COLO668 (cell line): ENCODE measurements around the gene CCNG2.
"Not testable (repeated sequence)": the region's sequence is repeated elsewhere in the genome, so short reads cannot be mapped to it uniquely, and the experiment has no call there.

Source experiments
- DNase-seq: peaks from one replicate; lab custom pipeline; 2025; ENCODE audit not compliant: unreplicated experiment; lab: John Stamatoyannopoulos, UW

CCNG2 gene, protein sequence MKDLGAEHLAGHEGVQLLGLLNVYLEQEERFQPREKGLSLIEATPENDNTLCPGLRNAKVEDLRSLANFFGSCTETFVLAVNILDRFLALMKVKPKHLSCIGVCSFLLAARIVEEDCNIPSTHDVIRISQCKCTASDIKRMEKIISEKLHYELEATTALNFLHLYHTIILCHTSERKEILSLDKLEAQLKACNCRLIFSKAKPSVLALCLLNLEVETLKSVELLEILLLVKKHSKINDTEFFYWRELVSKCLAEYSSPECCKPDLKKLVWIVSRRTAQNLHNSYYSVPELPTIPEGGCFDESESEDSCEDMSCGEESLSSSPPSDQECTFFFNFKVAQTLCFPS

DNA sequence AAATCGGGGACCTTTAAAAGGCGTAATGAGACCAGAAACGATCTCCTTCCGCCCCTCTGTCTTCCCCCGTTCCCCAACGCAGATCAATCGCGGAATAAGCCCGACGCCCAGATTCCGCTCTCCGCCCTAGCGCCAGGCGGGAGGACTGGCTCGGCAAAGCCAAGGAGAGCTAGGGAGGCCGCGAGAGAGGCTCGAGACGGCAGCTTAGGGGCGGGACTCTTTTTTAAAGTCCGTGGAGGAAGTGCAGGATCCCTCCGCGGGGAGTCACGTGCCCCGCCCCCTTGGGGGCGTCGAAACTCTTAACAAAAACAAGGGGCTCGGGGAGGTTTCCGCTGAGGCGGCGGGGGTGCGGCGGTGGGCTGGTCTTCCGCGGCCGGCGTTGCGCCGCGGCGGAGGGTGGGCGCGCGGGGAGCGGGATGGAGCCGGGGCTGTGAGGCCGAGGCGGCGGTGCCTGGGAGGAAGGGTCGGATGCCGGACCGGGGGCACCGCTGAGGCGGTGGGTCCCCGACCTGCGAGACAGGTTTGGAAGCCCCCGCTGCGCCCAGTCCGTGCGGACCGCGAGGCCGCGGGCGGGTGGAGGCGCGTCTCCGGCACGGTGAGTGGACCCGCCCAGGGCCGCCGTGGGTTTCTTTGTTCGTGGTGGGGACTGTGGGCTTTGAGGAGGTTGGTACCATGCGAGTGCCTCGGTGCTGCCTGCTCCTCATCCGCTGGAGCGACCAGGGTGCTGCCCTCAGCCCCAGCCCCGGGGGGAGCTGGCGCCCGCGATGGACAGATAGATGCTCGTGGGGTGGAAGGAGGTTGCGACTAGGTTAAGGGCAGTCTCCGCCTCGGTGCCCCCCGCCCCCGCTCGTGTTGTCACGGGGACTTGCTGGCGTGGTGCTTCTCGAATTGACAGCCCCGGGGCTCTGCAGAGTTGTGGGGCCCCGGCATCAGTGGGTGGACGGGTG lies at the start of gene CCNG2:
TSS of gene CCNG2 (plus strand) at position 296 of the 947 bp plus-strand sequence. CDS start 1,326 bp downstream, outside the sequence.
- peak; percentile 88 for DNase-seq

DNA sequence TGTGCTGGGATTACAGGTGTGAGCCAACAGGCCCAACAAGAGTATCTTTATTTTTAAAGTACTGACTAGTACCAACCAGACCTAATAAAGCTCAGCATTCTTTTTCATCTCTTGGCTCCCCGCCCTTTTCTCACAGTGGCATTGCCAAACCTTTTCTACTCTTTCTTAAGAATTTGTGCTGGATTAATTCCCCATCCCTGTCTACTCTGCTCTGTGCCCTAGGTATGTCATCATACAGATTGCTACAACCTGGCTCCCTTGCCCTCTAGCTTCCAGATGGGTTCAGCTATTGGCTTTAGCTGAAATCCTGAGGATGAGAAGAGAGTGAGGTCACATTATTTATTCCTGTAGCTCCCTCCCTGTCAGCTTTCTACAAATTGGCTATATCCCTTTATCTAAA lies 46.3 kb upstream of the CCNG2 start:
- no peak for DNase-seq

DNA sequence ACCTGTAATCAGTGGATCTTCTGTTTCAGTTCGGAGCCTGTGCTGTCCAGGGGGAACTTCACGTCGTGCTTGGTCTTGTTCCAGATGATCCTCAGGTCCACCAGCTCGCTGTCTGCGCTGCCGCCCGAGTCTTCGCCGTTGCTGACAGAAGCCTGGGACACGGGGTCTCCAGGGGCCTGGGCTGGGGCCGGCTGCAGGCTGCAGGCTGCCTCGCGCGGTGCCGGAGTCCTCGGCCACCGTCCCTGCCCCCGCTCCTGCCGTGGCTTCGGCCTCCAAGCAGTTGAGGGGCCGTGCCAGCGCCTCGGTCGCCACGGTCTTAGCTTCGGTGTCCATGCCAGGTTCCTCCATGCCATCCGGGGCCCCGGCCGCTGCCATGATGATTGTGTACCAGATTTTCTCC lies 43.9 kb upstream of the CCNG2 start:
- no peak for DNase-seq

DNA sequence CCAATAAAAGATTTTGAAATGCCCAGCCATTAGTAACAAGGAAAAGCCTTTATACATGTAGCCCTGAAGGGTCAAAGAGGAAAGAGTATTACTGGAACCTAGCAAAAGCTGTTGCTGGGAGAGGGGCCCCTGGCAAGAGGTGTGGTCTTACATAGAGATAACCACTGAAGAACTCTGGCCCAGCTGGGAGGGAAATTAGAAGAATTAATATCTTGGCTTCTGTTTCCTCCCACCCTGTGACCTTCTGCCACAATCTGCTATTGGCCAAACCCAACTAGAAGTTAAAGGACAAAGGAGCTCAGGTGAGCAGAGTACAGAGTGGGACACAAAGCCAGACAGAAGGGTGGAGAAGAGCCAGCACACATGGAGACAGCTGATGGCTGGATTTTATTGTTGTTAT lies 39.3 kb upstream of the CCNG2 start:
- DNase-seq: no peak

DNA sequence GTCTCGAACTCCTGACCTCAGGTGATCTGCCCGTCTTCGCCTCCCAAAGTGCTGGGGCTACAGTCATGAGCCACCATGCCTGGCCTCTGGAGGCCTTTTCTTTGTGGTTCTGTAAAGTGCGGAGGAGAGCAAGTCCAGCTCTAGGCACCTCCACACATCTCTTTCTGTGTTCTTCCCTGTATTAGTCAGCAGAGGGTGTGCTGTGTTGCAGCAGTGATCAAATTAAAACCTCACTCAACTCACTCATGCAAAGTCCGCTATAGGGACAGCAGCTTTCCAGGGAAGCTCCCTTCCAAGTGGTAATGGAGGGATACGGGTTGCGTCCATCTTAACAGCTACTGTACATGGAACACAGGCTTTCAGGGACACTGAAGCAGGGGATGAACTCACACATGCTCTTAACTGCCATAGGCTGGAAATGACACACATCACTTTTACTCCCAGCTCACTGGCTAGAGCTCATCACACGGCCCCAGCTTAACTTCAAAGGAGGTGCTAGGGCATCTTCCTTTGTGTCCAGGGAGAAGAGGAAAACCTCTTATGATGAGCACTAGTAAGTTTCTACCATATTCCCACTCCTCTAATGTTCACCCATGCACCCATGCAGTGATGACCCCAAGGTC lies 36.0 kb upstream of the CCNG2 start:
- DNase-seq: no peak

DNA sequence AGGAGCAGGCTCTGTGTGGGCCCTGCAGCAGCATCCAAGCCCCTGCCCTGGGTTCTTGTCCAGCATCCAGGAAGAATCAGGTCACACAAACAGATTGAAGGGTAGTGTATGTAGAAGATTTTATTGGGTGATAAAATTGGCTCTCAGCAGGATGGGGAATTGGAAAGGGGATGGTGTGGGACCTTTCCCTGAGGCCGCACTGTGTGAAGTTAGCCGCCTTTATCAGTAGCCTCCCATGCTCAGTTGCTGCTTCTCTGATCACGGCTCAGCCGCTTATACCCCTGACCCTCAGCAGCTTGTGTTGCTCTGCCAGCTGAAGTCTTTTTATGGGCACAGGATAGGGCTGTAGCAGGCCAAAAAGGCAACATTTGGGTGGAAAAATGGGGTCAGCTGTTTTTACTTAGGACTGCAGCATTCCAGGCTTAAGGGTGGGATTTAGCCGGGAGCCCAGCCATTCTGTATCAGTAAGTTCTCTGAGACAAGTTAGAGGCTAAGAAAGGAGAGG lies 35.2 kb upstream of the CCNG2 start:
- no peak for DNase-seq

DNA sequence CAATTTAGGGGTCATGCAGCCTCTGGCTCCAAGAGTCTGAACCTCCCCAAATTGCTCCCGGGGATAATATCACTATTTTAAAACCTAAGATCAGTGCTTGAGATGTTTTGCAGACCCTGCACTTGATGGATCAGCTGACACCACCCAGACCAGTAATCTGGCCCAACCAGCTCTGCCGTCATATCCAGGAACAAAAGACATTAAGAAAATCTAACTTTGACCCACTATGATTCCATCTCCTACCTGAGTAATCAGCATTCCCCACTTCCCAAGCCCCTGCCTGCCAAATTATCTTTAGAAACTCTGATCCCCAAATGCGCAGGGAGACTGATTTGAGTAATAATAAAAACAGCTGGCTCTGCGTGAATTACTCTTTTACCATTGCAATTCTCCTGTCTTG lies 34.4 kb upstream of the CCNG2 start:
- DNase-seq: no peak

DNA sequence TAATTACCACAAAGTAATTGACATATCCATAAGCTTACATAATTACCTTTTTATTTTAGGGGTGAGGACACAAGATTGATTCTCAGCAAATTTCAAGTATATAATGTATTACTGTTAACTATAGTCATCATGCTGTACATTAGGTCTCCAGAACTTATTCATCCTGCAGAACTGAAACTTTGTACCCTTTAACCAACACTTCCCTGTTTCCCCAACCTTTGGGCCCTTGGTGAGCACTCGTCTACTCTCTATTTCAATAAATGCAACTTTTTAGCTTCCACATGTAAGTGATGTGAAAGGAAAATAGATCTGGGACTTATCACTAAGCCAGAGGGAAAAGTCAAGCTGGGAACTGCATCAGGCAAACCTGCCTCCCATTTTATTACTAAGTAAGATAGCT lies 33.6 kb upstream of the CCNG2 start:
- DNase-seq: no peak

DNA sequence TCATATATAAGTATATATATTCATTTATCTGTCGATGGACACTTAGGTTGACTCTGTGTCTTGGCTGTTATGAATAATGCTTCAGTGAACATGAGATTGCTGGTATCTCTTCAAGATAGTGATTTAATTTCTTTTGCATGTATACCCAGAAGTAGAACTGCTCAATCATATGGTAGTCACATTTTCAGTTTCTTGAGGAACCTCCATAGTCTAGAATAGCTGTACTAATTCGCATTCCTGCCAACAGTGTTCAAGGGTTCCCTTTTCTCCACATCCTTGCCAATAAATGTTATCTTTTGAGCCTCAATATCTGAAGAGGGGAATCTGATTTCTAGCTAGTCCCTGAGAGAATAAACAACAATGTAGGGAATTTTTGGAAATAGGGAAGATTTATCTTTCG lies 32.4 kb upstream of the CCNG2 start:
- no peak for DNase-seq

DNA sequence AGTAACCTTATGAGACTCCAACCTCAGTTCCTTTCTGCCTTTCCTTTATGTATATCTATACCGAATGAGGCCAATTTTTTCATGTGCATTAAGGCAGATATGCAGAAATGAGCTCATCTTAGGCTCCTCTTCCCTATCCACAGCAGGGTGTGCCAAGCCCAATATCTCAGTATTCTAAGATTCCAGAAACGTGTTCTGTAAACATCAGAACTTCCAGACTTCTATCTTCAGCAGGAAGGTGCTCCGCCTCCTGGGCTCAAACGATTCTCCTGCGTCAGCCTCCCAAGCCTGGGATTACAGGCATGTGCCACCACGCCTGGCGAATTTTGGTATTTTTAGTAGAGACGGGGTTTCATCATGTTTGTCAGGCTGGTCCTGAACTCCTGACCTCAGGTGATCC lies 31.0 kb upstream of the CCNG2 start:
- no peak for DNase-seq

DNA sequence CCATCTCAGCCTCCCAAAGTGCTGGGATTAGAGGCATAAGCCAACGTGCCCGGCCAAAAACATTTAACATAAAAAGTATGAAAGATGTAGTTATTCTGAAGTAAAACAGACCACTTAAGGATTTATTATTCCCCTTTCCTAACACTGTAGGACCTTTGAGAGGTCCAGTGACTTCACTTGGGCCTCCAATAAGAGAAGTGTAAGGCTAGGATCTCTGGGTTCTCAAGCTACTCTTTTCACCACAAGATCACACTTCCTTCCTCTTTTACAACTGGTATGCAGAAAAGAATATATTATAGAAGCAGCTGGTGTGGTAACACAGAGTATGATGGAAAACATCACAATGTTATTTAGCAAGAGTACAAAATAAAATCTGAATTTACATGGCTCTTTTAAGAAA lies 30.2 kb upstream of the CCNG2 start:
- no peak for DNase-seq

DNA sequence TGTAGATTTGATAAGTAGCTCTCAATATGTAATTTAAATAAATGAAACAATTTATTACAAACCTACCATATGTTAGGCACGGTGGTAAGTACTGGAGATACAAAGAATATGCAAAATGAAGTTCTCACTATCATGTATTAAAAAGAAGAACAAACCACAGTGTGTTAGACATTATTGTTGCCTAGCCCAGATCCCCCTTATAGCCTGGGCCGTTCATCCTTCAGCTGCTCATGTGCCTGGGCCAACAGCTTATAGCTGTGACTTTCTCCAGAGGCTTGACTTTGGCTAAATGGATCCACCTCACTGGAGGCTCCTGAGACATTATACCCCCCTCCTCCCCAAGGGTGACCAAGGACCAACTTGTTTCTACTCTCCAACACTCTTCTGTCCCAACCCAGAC lies 29.8 kb upstream of the CCNG2 start:
- no peak for DNase-seq

DNA sequence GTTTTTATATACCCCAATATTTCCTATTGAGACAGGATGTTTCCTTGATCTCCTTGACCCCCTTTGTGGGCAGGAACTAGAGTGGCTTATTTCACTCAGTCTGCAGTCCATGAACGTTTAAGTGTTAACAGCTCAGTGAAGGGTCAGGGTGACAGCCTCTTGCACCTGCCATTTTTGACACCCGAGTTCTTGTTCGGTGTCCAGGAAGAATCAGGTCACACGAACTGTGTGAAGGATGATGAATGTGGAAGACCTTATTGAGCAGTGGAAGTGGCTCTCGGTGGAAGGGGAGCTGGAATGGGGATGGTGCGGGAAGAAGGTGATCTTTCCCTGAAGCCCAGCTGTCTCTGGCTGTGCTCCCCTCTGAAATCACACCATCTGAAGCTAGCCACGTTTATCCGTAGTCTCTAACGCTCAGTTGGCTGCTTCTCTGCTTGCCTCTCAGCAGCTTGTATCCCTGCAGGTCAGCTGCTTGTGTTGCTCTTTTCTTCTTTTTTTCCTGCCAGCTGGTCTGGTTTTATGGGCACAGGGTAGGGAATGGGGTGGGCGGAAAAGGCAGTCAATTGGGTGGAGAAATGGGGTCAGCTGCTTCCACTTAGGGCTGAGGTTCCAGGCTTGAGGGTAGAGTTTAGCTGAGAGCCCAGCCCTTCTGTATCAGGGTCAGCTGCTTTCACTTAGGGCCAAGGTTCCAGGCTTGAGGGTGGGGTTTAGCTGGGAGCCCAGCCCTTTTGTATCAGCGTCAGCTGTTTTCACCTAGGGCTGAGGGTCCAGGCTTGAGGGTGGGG lies 29.0 kb upstream of the CCNG2 start:
- DNase-seq: no peak

DNA sequence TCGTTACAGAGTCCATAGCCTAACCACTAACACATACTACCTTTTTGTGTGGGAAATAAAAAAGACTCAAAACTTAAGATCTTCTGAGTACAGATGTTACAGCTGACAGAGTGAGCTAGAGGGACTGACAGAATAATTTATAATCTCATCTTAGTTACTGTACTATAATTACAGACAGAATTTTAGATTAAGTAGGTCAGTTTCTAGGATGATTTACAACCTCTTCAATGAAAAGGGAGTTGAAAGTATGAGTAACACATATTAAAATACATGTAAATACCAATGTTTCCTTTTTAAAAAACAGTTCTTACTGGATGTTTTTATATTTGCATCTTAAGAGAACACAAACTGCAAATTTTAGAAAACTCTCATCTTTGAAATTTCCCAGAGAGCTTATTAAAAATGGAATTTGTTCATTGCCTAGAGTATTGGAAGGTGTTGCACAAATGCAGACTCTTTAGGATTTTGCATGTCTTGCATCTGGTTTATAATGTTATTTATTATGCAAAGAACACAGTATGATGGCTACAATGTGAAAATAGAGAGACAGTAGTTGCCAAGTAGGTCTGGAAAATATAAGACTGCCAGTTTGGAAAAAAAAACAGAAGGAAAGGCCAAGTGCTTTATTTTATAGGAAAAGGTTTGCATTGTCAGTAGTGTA lies 24.2 kb upstream of the CCNG2 start:
- DNase-seq: no peak

DNA sequence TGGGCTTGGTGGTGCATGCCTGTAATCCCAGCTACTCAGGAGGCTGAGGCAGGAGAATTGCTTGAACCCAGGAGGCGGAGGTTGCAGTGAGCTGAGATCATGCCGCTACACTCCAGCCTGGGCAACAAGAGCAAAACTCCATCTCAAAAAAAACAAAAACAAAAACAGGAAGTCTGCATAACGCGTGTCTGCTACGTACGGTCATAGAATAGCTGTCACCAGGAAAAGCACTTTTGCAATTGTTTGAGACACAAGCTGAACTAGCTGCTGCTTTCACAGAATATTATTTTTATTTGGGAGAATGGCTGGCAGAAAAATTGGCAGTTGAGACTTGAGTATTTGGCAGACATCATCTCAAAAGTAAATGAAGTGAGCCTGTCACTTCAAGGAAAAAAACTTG lies 19.6 kb upstream of the CCNG2 start:
- not testable (repeated sequence) for DNase-seq

DNA sequence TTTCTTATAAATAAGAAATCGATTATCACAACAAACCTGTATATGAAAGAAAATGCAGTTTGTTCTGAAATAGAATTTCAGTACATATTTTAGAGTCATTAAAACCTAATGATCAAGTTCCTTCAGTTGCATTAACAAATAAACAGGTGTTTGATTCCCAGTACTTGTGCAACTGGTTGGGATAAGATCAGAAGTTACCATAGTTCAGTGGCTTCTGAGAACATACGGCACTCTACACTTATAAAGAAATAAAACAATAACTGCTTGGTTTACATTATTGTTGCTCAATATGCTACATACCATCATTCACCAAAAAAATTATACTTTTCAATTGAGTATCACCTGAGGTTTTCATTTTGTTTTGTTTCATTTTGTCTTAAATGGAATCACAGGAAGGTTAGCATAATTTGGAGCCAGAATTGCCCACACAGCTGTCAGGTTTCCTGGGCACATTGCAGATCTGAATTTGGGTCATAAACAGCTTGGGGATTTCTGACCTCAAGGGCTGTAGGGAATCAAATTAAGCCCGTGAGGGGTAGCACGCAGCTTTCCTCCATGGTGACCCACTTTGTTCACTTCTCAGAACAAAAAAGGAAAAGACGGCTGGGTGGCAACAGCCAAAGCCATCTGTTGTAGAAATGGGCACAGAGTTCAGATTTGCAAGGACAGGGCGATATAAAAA lies 14.9 kb upstream of the CCNG2 start:
- DNase-seq: no peak

DNA sequence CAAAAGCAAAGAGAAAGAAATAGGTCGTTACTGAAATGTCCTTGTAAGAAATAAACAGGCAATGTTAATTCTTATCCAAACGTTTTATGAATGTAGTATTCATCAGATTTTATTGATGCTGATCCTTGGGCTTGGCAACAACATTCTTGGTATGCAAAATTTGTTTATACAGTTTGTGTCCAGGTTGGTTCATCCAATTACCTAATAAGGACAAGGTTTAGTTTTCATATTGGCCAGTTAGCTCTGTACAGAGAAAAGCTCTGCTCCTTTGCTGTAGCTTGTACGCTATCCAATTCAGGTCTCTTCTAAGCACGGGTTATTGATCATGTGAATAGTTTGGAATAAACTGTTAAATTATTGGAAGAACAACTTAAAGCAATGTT lies 14.4 kb upstream of the CCNG2 start:
- DNase-seq: no peak

DNA sequence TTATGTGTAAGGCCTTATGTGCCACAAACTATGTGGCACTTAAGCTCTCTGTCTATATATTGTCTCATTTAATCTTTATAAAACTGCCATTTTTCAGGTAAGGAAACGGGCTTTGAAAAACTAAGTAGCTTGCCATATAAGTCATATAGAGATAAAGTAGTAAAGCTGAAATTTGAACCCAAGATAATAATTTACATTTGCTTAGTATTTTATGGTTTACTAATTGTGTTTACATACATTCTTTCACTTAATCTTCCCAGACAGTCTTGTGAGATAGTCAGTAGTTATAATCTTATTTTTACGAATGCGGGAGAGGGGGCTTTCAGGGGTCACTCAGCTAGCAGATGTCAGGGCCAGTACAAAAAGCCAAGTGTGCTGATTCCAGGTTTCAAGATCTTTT lies 13.9 kb upstream of the CCNG2 start:
- DNase-seq: no peak

DNA sequence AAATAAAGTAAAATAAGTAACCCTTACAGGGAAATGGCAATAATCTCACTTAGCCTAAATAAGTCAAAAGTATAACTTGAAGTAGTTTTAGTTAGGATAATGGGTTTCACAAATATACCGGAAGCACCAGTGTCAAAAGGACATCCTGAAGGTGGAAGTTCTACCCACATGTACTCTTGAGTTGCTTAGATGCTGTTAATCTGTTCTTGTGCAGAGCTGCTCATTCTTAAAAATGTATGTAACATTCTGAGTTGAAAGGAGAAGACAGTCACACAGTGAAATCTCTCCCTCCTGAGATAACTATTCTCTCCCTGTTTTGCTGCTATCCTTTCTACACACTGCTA lies 11.2 kb upstream of the CCNG2 start:
- no peak for DNase-seq
